ENCODE results near the gene RALGDS. TPM values are rescaled to one million over a fixed set of nuclear protein-coding genes. Genes with fewer than 3 reads are reported as not detected.

The RALGDS gene
- total and polyA plus RNA-seq, 2 of the 4 experiments (the other 2 are of a cell fraction) = 13.1 to 36.9 TPM

DNA sequence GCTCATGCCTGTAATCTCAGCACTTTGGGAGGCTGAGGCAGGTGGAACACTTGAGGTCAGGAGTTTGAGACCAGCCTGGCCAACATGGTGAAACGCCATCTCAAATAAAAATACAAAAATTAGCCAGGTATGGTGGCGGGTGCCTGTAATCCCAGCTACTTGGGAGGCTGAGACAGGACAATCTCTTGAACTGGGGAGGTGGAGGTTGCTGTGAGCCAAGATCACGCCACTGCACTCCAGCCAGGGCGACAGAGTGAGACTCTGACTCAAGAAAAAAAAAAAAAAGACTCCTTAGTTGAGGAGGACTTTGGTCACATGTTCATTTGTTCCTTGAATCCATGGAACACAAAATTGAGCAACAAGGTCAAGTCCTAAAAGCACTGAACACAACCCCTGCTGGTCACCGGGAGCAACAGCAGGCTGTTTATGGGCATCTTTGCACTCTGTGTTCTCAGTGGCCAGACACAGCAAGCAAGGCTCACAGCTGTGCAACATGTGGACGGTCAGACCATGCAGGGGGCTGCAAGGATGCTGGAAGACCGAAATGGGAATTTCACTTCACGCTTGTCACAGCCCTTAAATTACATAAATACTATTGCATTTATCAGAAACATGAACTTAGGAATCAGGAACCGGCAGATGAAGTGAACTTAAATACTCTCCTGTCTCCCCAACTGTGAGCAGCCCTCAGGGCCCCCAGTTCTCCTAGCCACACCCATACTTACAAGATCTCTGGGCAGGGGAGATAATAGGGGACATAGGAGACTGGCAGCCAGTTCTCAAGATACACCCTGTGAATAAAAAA, 39.9 kb upstream of the RALGDS start (continued):
- no peak for TF ChIP-seq NFE2L2 (IDR thresholded peaks at IDR 0.05; ENCODE audit: low read depth, low read length)

DNA sequence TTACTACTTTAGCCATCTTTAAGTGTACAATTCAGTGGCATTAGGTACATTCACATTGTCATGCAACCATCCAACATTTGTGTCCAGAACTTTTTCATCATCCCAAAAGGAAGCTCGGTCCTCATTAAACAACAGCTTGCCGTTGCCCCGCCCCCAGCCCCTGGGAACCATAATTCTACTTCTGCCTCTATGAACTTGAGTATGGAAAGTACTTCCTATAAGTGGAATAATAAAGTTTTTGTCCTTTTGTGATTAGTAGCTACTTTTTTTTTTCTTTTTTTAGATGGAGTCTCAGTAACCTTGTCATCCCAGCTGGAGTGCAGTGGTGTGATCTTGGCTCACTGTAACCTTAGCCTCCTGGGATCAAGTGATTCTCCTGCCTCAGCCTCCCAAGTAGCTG, 37.7 kb upstream of the RALGDS start:
- ATAC-seq (ENCODE audit: low read depth) = no peak
- no peak overlapping the region for H2AFZ ChIP-seq (replicated peaks; ENCODE audit: low read length, poor library complexity)
- 0 out of 2 replicates have a peak, but pooled peaks cover 1% of the 10 kb centered on the region for H3K36me3 ChIP-seq (ENCODE audit: control insufficient read depth, insufficient read depth, low read length)
- no peak overlapping the region for H4K8ac ChIP-seq (ENCODE audit: low read depth in 2 of 2, low read length in 2 of 2)
- no peak overlapping the region for H2AK9ac ChIP-seq (replicated peaks; ENCODE audit: low read depth, low read length, poor library complexity)
- CTCF ChIA-PET = interaction anchor here (0.5 to 1.5 kb wide), 2 partner anchors 10 to 261 kb away, joined by 4 to 5 read pairs; no protein-coding TSS in a partner anchor
- no peak overlapping the region for H3K4me2 ChIP-seq (ENCODE audit: low read depth, low read length)
- no peak for TF ChIP-seq SMC3 (IDR thresholded peaks at IDR 0.05; ENCODE audit: low read depth, low read length)
- H3K4ac ChIP-seq (ENCODE audit: low read depth, low read length) = no peak overlapping the region
- in situ Hi-C loops (cut with MboI; ENCODE audit: low sequenced_read_pairs) (no loop called here), intact Hi-C loops (cut with micrococcal nuclease) (no loop called here), dilution Hi-C loops (cut with HindIII; ENCODE audit: low sequenced_read_pairs, unreplicated experiment) (no loop called here)
- WGBS, 2 experiments (ENCODE audit: extremely low coverage in 2 of 2, insufficient read length in 1 of 2) = no CpG with 5 or more reads among the region's 3 CpGs
- no peak overlapping the region for H3K9ac ChIP-seq (ENCODE audit: low read depth, low read length)
- POLR2A ChIA-PET (ENCODE audit: unreplicated experiment) = no interaction called here
- no peak overlapping the region for H3K4me3 ChIP-seq (ENCODE audit: insufficient read depth, low read depth, low read length)
- no peaks in the 10 kb centered on the region for H3K79me1 ChIP-seq (ENCODE audit: low read depth in 1 of 2, low read length in 2 of 2)
- H4K20me1 ChIP-seq (ENCODE audit: insufficient read depth, low read length) = no peaks in the 10 kb centered on the region
- H3K27ac ChIP-seq (ENCODE audit: insufficient read depth, low read length) = no peak overlapping the region
- H2BK15ac ChIP-seq (ENCODE audit: low read depth, low read length) = no peak overlapping the region
- 0 out of 2 replicates have a peak, but pooled peaks cover 3% of the 10 kb centered on the region for H3K9me1 ChIP-seq (ENCODE audit: insufficient read depth, low read length)
- no peak overlapping the region for H2AK5ac ChIP-seq (ENCODE audit: low read depth, low read length)
- BruUV-seq (replicated peaks) = no TSS peak
- no peaks in the 10 kb centered on the region; the same call in 1 of the 2 replicates for H3K27me3 ChIP-seq (ENCODE audit: control insufficient read depth, insufficient read depth, low read length)
- peaks cover 3% of the 10 kb centered on the region; the same call in 1 of the 2 replicates for H3K4me1 ChIP-seq (ENCODE audit: control insufficient read depth, insufficient read depth, low read length)
- no peak overlapping the region for H2BK5ac ChIP-seq (ENCODE audit: low read depth, low read length, poor library complexity, severe bottlenecking)
- no peak overlapping the region for H2BK120ac ChIP-seq (ENCODE audit: low read depth, low read length)
- no peak overlapping the region for H3K14ac ChIP-seq (replicated peaks; ENCODE audit: low read depth, low read length)
- H4K5ac ChIP-seq (ENCODE audit: low read depth, low read length) = no peak overlapping the region
- no peak overlapping the region for H3K23ac ChIP-seq (ENCODE audit: low read depth, low read length)
- no peaks in the 10 kb centered on the region for H3K9me3 ChIP-seq (ENCODE audit: control insufficient read depth, insufficient read depth, low read length)
- no peak overlapping the region for H2BK20ac ChIP-seq (ENCODE audit: low read depth, low read length)
- no peak overlapping the region for H3K18ac ChIP-seq (ENCODE audit: low read depth, low read length)
- H3K56ac ChIP-seq (ENCODE audit: extremely low read depth, insufficient read depth, low read length) = no peak overlapping the region
- no peak overlapping the region for H4K91ac ChIP-seq (ENCODE audit: insufficient read depth, low read depth, low read length)
- DNase-seq = no peak

All from IMR-90 (cell line).